ENCODE results near the gene IL10.

GRCh38 chr1:206772243-206772937 lies at the start of gene IL10:
- TF ChIP-seq SUZ12 (IDR thresholded peaks at IDR 0.05; ENCODE audit: extremely low read depth, insufficient read depth, insufficient read length), result no peak
- TF ChIP-seq YY1 (IDR thresholded peaks at IDR 0.05; ENCODE audit: insufficient read depth, insufficient read length), result no peak
- no peak for TF ChIP-seq ZNF274 (IDR thresholded peaks at IDR 0.05; ENCODE audit: low read depth, low read length)
